Measurements from ENCODE around the gene CNTNAP2.

CNTNAP2 gene

DNA sequence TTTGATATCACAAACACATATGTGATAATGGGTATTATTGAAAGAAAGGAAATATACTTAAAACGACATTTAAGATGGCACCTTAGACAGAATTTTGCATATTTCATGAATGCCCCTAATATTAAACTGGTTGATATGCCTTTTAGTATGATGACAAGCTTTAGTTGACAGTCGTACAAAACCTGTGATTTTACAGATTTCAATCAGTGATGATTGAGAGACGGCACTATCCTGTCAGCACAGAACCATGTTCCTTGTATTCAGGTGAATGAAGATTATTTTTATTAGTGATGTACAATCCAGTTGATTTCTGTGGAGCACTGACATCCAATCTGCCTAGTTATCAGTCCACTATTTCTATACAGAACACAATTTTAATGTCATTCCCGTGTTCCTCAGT, 333.0 kb downstream of the CNTNAP2 start:
- no peak for FAIRE-seq

DNA sequence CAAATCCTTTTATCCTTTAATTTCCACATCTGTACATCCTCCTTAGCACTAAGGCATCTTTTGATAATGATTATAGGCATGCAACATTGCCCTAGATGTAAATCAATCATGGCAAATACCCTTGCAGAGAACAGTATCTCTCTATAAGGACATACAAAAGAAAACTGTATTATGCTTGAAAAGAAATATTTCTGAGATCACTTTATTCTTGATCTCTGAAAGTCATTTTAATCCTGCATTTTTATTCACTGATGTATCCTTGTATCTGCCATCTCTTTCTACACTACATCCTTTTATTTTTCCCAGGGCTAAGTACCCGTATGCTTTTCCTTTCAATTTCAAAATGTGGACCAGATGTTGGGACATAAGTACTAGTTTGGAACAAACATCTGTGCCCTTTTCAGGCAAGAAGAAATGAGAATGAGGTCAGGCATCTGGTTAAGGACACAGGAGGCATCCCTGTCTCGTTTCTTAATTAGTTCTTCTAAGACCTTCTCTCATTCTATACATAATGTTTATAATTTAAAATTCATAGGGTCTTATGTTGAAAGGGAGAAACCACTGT, 338.6 kb downstream of the CNTNAP2 start:
- FAIRE-seq, result no peak

DNA sequence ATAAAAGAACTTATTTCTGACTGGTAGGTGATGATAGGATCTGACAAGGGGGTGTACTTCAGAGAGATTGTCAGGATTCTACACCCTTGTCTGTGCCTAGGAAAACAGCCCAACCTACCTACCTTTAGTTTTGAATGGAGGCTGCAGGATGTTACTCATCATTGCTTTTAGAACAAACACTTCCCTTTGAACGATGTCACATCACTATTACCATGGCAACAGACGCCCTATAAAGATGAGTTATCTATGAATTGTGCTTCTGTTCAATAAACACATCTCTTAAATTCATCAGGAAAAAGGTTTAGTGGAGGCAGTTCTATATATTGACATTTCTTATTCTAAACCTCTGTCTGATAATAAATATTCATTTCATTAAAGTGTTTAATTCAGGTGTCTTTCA, 362.4 kb downstream of the CNTNAP2 start:
- FAIRE-seq, result no peak

DNA sequence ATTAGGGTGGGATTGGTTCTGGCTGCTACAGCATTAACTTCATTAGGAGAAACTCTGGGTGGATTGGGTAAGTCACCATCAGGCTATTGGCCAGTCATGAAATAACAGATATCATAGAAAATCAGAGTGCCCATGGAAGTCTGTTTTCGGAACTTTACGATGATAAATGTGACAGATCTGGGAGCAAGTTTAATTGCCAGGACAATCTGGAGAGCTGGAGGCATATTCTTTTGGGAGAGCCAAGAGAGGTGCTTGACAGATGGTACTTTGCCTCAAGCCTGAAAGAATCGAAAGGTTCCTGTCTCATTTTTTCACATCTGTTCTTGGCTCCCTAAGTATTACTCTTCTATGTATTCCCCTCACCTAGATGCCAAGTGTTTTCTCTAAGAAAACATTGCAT, 369.9 kb downstream of the CNTNAP2 start:
- FAIRE-seq, result no peak

DNA sequence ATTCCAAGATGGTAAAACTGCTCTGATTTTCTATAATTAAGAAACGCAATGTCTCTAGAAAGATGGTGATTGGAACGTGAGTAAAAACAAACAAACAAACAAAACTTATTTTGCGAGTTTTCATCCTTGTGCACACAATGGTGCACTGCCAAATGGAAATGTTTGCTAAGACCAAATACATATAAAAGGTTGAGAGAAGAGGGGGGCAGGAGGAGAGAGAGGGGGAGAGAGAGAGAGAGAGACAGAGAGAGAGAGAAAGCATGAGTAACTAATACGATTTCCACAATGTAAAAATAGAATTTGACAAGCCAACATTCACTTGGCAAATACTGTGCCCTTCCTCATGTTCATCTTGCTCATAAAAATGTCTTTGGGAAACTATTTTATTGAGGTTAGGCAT, 375.4 kb downstream of the CNTNAP2 start:
- FAIRE-seq, result no peak

DNA sequence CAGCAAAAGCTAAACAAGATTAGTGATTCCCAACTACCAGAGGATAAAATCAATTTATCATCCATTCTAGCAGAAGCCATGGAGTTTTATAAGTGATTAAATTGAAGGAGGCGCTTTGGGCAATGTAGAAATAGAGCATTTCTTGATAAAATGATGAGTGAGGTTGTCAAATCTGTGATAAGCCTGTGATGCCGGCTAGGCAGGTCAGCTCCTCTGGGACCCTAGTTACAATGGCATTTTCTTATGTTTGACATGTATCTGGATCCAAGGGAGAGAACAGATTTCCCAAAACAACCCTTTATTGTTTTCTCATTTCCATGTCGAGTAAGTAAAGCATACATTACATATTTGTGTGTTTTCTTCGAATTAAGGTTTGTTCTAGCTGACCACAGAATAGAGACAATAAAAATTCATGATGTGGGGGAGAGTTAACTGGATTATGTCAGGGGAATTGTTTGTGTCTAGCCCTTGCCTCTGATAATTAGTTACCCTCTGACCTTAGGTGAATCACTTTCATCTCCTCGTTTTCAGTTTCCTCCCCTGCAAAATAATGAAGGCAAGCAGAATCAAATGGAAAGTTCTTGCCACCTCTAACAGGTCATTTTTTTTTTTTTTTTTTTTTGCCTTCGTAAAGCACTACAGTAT, 378.5 kb downstream of the CNTNAP2 start:
- FAIRE-seq, result no peak

DNA sequence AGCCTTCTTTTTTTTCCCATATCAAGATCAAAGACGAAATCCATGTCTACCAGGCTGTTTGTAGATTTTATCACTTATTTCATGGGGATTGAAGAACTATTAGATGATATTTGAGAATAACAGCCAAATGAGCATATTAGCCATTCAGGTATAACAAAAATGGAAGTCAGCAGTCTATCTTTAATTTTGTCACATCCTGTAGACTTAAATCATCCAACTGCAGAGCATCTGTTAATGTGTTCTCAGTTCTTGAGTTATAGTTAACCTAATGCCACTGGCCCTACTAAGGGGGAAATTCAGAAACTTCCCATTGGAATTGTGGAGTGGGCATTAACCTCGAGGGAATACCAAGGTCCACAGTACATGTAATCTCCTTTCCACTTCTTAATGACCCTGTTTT, 380.1 kb downstream of the CNTNAP2 start:
- no peak for FAIRE-seq

DNA sequence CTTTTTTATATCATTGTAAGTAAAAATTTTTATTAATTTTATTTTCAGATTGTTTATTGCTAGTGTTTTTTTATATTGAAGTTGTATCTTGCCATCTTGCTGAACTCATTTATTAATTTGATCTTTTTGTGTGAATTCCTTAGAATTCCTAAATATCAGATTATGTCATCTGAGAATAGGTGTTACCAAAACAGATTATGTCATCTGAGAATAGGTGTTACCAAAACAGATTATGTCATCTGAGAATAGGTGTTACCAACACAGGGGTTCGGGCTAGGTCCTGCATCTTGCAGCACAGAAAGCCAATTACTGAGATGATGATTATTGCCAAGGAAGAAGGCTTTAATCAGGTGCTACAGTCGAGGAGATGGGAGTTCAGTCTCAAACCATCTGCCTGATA, 383.4 kb downstream of the CNTNAP2 start:
- FAIRE-seq, result no peak

DNA sequence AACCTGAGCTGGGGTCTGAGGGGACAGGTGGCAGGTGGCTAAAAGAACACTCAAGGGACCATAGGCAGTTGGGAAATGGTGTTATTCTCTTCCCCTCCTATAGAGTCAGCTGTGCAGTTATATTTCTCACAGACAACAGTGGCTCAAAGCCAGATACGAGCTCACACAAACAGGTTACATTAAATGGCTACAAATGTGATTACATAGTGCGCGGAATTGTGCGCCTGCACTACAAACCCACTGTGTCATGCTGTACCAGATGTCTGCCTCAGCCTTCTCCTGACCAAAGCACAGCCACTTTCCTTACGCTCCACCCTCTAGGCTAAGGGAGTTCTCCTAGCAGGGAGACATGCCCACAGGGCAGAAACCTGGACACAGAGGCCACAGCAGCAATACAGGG, 387.2 kb downstream of the CNTNAP2 start:
- no peak for FAIRE-seq

DNA sequence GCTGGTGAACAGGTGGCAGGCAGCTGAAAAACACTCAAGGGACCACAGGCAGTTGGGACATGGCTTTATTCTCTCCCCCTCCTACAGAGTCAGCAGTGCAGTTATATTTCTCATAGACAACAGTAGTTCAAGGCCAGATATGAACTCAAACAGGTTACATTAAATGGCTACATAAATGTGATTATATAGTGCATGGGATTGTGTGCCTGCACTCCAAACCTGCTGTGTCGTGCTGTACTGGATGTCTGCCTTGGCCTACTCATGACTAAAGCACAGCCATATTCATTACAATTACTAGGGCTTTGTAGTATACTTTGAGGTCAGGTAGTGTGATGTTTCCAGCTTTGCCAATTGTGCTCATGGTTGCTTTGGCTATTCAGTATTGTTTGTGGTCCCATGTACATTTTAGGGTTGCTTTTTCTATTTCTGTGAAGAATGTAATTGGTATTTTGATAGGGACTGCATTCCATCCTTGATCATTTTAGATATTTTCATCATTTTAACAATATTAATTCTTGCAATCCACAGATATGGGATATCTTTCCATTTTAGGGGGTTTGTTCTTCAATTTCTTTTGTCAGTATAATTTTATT, 393.6 kb downstream of the CNTNAP2 start:
- FAIRE-seq, result no peak

DNA sequence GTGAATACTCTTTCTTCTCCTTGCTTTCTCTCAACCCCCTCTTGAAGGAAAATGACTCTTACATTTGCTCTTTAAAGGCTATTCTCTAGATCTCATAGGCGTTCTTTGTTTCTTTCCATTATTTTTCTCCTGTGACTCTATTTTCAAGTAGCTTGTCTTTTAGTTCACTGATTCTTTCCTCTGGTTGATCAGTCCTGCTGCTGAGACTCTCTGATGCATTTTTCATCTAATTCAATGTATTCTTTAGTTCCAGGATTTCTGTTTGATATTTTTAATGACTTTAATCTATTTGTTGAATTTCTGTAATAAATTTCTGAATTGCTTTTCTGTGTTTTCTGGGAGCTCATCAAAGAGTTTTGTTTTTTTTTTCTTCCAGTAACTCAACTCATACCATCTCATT, 397.7 kb downstream of the CNTNAP2 start:
- FAIRE-seq, result no peak

DNA sequence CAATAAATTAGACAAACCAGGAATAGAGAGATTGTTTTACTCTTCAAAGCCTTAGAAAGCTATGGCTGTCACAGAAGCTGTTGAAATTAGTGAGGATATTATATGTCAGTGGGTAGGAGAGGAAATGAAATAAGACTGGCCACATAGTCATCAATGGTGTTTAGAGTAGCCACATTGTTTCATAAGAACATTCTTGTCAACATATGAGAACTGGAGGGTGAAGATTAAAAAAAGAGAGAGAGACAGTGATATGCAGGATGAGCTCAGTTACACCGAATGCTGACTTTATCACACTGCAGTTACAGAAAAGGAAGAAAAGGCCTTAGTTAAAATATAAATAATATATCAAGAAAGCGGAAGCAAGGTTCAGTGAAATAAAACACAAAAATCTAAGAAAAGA, 412.0 kb downstream of the CNTNAP2 start:
- FAIRE-seq, result no peak

DNA sequence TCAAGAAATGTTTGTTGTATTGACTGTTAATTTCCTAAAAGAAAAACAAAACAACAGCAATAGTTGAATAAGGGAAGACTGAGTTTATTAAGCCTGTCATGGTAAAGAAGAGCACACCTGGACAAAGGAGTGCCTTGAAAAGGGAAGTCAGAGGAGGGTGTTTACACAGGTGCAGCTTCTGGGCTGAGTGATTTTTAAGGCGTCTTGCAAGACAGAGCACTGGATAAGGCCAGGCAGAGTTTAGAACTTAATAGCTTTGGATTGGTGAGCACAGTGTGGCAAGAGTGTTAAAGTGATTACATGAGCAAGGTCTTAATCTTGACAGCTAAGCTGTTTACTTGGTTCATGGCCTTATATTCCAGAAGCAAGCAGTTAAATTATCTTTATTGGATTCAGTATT, 423.2 kb downstream of the CNTNAP2 start:
- FAIRE-seq, result no peak

DNA sequence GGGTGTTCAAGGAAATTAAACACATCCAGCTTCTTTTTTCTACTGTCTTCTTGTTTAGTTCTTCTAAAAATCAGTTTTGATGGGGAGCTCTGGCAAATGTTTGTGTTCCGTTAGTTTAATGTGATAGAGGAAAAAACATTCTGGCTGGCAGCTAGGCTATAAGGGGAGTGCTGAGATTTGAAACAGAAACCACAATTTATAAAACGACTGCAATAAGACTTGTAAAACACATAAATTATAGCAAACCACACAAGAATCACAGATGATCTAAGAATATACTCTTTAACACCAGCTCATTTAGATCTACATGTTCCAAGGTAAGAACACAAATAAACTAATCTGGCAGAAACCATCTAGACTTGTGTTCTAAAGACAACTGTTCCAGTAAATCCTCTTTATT, 425.5 kb downstream of the CNTNAP2 start:
- FAIRE-seq, result no peak

DNA sequence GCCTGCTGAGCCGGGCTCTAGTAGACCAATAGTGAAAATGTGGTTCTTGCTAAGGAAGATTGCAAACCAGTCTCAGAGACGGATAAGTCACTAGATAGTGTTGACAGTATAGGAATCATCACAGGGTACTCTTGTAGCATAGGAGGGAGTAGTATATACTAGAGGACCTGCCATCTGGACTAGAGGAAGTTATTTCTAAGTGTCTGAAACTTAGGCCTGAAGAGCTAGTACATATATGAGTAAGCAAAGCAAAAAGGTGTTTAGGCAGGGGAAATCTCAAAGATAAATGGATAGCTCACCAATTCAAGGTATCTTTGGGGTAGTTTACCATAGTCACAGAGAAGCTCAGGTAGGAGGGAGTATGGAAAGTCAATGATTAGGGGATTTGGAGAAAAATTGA, 428.1 kb downstream of the CNTNAP2 start:
- FAIRE-seq, result no peak

DNA sequence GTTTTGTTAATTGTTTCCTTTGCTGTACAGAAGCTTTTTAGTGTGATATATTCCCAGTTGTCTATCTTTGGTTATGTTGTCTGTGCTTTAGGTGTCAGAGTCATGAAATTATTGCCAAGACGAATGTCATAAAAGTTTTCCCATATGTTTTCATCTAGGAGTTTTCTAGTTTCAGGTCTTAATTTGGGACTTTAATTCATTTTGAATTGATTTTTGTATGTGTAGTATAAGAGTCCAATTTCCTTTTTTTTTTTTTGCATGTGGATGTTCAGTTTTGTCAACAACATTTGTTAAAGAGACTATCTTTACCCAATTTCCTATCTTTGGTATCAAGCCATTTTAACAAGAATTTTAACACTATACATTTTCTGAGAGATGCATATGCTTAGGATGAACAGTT, 432.2 kb downstream of the CNTNAP2 start:
- FAIRE-seq, result no peak

DNA sequence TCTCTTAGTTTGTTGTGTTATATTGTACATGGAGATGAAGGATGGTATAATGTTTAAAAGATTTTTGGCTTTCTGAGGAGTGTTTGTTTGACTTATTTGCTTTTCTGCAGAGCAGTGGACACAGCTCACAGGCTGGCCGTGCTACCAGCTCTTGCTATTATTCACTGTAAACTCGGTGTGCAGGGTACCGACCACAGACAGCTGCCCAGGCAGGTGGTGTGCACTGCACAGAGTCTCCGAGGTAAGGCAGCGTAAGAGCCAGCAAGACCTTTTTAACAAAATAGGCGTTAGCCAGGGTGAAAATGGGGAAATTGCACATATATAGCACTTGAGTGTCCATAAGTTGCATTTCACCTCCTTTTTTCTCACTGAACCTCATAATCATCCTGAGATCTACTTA, 438.0 kb downstream of the CNTNAP2 start:
- FAIRE-seq, result no peak

DNA sequence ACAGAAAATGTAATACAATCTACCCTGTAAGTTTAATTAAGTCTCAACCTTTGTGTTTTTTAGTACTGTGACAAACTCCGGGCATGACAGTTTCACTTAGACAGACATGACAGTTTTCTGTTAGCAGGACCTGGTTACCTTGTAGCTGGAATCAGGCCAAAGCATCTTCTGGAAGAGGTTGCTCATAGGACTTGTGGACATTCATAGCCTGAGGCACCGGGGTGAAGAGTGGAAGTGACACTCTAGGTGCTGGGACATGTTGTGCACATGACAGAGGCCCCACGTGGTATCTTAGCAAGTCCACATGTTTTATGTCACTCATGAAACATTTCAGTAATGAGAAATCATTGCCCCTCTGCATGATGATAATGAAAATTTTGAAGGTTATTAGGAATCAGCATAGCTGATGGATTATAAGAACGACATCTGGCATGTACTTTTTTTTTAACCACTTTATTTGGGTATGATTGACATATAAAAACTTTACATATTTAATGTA, 441.4 kb downstream of the CNTNAP2 start:
- FAIRE-seq, result no peak

DNA sequence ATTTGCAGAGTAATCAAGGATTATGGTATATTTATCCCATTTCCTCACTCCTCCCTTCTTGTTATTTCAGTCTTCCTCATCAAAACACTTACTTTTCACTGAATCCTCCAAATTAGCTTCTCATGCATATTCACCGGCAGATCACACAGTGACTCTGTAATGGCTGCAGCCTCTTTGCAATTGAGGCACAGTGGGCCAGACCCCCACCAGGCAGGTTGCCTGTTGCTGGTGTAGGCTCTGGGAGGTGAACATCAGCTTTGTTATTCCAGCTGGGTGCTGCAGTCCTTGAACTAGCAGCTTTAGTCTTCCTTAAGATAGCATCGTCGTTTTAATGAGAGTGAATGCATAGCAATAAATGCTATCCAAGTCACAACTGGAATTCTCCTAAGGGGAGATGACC, 449.3 kb downstream of the CNTNAP2 start:
- FAIRE-seq, result no peak

DNA sequence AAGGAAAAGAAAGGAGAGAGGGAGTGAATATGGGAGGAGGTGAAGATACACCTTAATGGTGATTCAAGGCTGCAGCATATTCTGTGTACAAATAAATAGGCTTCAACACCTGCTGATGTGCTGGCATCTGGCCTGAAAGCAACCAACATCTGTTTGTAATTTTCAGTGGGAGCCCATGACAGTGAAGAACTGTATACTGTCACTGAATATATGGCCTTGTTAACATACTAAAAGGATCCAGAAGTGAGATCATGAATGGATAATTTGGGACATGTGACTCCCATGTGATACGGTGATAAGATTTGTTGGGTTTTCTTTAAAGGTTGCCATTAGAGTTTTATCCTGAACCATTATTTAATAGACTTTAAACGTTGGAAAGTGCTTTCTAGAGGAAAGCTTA, 459.3 kb downstream of the CNTNAP2 start:
- no peak for FAIRE-seq

DNA sequence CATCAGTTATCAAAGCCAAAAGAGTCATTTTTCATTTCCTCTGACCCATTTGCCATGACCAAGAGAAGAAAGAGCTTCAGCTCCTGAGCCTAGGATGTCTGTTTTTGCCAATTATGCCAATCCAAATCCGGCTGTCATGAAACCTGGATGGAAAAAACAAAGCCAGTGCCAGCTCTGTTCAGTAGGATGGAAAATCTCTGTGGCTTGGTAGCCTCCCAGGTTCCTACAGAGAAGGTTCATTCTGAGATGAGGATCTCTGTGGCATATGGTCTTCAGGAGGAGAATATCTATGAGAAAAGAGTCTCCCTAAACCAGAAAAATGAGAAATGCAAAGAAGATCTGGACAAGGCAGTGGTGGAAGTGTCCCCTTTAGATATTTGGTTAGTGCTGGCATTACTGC, 475.4 kb downstream of the CNTNAP2 start:
- FAIRE-seq, result no peak

DNA sequence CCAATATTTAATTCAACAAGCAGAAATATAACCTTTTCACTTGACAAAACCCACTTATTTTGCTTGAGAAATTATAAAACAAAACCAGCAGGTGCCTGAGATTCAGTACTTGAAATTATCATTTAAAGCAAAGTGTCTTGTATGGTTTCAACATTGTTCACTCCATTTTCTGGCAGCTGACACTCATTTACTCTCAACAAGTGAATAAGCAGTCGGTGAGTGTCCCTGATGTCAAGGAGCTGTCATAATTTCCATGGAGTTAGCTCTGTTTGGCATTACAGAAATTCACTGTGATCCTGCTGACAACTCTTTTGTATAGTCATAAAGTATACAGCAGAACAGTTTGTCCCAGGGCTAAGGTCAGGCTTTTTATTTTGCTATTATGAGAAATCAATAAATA, 490.0 kb downstream of the CNTNAP2 start:
- no peak for FAIRE-seq

DNA sequence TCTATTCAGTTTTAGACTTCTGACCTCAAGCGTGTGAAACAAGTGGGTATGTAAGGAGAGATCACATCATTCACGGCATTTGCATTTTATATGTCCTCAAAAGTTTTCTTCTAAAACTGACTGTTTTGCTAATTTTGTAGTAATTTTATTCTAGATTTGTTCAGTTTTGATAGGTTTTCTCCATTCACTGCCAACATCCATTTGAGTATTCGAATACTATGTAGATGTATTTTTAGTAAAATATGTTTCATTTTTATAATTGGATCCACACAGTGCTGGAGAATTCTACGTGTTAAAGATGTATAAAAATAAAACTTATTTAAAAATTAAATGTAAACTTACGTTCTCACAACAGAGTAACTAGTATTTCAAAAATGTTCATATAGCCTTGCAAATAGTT, 503.0 kb downstream of the CNTNAP2 start:
- no peak for FAIRE-seq

DNA sequence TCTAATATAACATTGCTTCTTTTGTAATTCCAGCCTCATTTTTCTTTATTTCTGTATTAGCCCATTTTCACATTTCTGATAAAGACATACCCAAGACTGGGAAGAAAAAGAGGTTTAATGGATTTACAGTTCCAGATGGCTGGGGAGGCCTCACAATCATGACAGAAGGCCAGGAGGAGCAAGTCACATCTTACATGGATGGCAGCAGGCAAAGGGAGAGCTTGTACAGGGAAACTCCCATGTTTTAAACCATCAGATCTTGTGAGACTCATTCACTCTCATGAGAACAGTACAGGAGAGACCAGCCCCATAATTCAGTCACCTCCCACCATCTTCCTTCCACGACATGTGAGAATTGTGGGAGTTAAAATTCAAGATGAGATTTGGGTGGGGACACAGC, 510.3 kb downstream of the CNTNAP2 start:
- no peak for FAIRE-seq
